ENCODE measurements around the gene CHP2. TPM values are rescaled to one million over a fixed set of nuclear protein-coding genes. Genes with fewer than 3 reads are reported as not detected.

Gene CHP2
- not detected in 5 replicates for total RNA-seq (2022; extraction: Qiagen RNA extraction; ENCODE audit: low read depth)

GRCh38 chr16:23754594-23755483, at the start of gene CHP2:
CHP2 (plus strand) TSS chr16:23755026; CDS start chr16:23755050, 24 bp downstream.

GRCh38 chr16:23712976-23713375, 41.9 kb upstream of the CHP2 start, which contains the start of gene ERN2:
ERN2 (minus strand) TSS chr16:23713222; CDS start chr16:23713187, 35 bp downstream.

Other genes starting within 250 kb of the CHP2 start
- gene GGA2, start 244.5 kb upstream of the CHP2 start, total RNA-seq (2022; extraction: Qiagen RNA extraction; ENCODE audit: low read depth): 27.5 to 30.2 TPM (median 29.4 TPM) in 5 replicates
- gene EARS2, start 197.7 kb upstream of the CHP2 start, total RNA-seq (2022; extraction: Qiagen RNA extraction; ENCODE audit: low read depth): 23.5 to 32.6 TPM (median 30.8 TPM) in 5 replicates
- gene UBFD1, start 197.3 kb upstream of the CHP2 start, total RNA-seq (2022; extraction: Qiagen RNA extraction; ENCODE audit: low read depth): 39.0 to 60.1 TPM (median 55.9 TPM) in 5 replicates
- gene NDUFAB1, start 158.7 kb upstream of the CHP2 start, total RNA-seq (2022; extraction: Qiagen RNA extraction; ENCODE audit: low read depth): 163 to 188 TPM (median 181 TPM) in 5 replicates
- 9.3 to 13.1 TPM (median 12.3 TPM) in 5 replicates for gene PALB2, start 113.7 kb upstream of the CHP2 start, total RNA-seq (2022; extraction: Qiagen RNA extraction; ENCODE audit: low read depth)
- gene DCTN5, start 113.6 kb upstream of the CHP2 start, total RNA-seq (2022; extraction: Qiagen RNA extraction; ENCODE audit: low read depth): 63.6 to 75.5 TPM (median 72.7 TPM) in 5 replicates
- gene PLK1, start 76.1 kb upstream of the CHP2 start, total RNA-seq (2022; extraction: Qiagen RNA extraction; ENCODE audit: low read depth): 153 to 178 TPM (median 167 TPM) in 5 replicates
- not detected in 5 replicates for gene ERN2, start 41.8 kb upstream of the CHP2 start, total RNA-seq (2022; extraction: Qiagen RNA extraction; ENCODE audit: low read depth)
- 0.15 to 0.35 TPM (median 0.21 TPM) in 5 replicates for gene PRKCB, start 81.0 kb downstream of the CHP2 start, total RNA-seq (2022; extraction: Qiagen RNA extraction; ENCODE audit: low read depth)